Small intestine (tissue), 16 donors: Measurements from ENCODE around the gene HOXB8. TPM values are rescaled to one million over a fixed set of nuclear protein-coding genes. Genes with fewer than 3 reads are reported as not detected.

Experiments
- DNase-seq, 2 donors: peaks; one replicate each; pipeline versions ENCODE4 v3.0.0 to v3.0.0-alpha.2; 2013
- FAIRE-seq: peaks from 2 replicates; lab custom pipeline; 2012; peaks lifted over from hg19 to GRCh38; lab: Jason Lieb, UNC
- H3K27ac ChIP-seq, 3 donors: one replicate each; pipeline ENCODE4 v1.5.1; 2013; ENCODE audit warnings: low read length in 2 of 3, mild to moderate bottlenecking in 2 of 3, control low read depth in 1 of 3, inconsistent platforms in 1 of 3, low read depth in 1 of 3, moderate library complexity in 1 of 3
- H3K27me3 ChIP-seq, 3 donors: one replicate each; pipeline ENCODE4 v1.6.1; 2013; ENCODE audit warnings: low read length in 3 of 3, inconsistent platforms in 1 of 3; ENCODE audit not compliant: control insufficient read depth in 3 of 3, insufficient read depth in 3 of 3
- H3K36me3 ChIP-seq, 3 donors: one replicate each; pipeline ENCODE4 v1.6.1; 2013; ENCODE audit warnings: low read length in 3 of 3, inconsistent platforms in 1 of 3, low read depth in 1 of 3, mild to moderate bottlenecking in 1 of 3, moderate library complexity in 1 of 3; ENCODE audit not compliant: control insufficient read depth in 3 of 3, insufficient read depth in 2 of 3
- H3K4me1 ChIP-seq, 3 donors: one replicate each; pipeline ENCODE4 v1.6.1; 2013; ENCODE audit warnings: low read length in 2 of 3, inconsistent platforms in 1 of 3, low read depth in 1 of 3, mild to moderate bottlenecking in 1 of 3, moderate library complexity in 1 of 3; ENCODE audit not compliant: control insufficient read depth in 3 of 3, insufficient read depth in 2 of 3
- H3K4me3 ChIP-seq, 3 donors: one replicate each; pipeline ENCODE4 v1.5.1; 2013; ENCODE audit warnings: low read length in 3 of 3, control low read depth in 1 of 3, inconsistent platforms in 1 of 3, low read depth in 1 of 3, mild to moderate bottlenecking in 1 of 3, moderate library complexity in 1 of 3
- H3K9me3 ChIP-seq, 2 donors: one replicate each; pipeline ENCODE4 v1.6.1; 2013; ENCODE audit warnings: low read depth in 1 of 2, low read length in 1 of 2; ENCODE audit not compliant: control insufficient read depth in 2 of 2, insufficient read depth in 1 of 2
- WGBS, 3 donors: extraction: QIAGEN DNeasy Blood & Tissue Kit; methylation state at CpG; one replicate each; pipeline ENCODE4 v1.1.7; 2013; 5-methylcytosine and 5-hydroxymethylcytosine counted together
- long read RNA-seq, 10 donors: transcript quantifications; one replicate each; lab custom pipeline, GENCODE V29; 2026
- polyA plus RNA-seq, 4 donors: library from polyadenylated mRNA; stranded (reverse) in 3 of 4; unstranded in 1 of 4; fragments of 200-250 nt in 3 of 4; fragments of 120-200 nt in 1 of 4; gene quantifications; one replicate each; pipeline versions ENCODE4 v1.2.1 to v1.2.3, GENCODE V29; 2013
- donor health status: healthy with polysubstance abuse.
- donor health status: control.
- donor health status: control.
- donor health status: Bipolar disorder and iron deficiency.
- donor health status: healthy.

HOXB8 gene
- 1 to 10 TPM in 1 of 4 donors, under 1 TPM in 1, not detected in 2; 0.12 to 2.9 TPM for polyA plus RNA-seq
- long read RNA-seq, donor 1, result 0 reads
- long read RNA-seq, donor 2, result 0 reads
- long read RNA-seq, donor 3, result 0 reads
- long read RNA-seq, donor 4, result 0 reads
- long read RNA-seq, donor 5, result 0 reads
- long read RNA-seq, donor 6, partial matches to known transcripts, result 0 of 1 reads
- long read RNA-seq, donor 6, other reads (novel, unspliced or antisense), result 0 of 1 reads
- long read RNA-seq, donor 7, result 0 reads
- long read RNA-seq, donor 8, result 0 reads
- long read RNA-seq, donor 9, partial matches to known transcripts, result 0 of 1 reads
- long read RNA-seq, donor 9, other reads (novel, unspliced or antisense), result 0 of 1 reads
- long read RNA-seq, donor 10, partial matches to known transcripts, result 0 of 5 reads
- long read RNA-seq, donor 10, other reads (novel, unspliced or antisense), result 0 of 5 reads

- H3K36me3 ChIP-seq, result no peaks in the 10 kb centered on the region
- 16 to 19% (median 16%) methylated on average over 41 of the region's 41 CpGs for WGBS, 3 donors
- H3K27me3 ChIP-seq, result peaks cover 14 to 98% (median 53%) of the 10 kb centered on the region in 3 donors
- DNase-seq, result no peak
- no peak for FAIRE-seq
- H3K4me1 ChIP-seq, result peaks cover 0 to 23% (median 0%) of the 10 kb centered on the region in 3 donors
- no peak within 1 kb of the TSS for H3K27ac ChIP-seq
- H3K4me3 ChIP-seq, result peak within 1 kb of the TSS; percentile 7 to 41 (median 21)
- no peaks in the 10 kb centered on the region for H3K9me3 ChIP-seq
Observed at GRCh38 chr17:48615047-48615962, at the start of gene HOXB8. TSS of gene HOXB8 (minus strand) at chr17:48615292. CDS start at chr17:48614704, 588 bp downstream.

DNA sequence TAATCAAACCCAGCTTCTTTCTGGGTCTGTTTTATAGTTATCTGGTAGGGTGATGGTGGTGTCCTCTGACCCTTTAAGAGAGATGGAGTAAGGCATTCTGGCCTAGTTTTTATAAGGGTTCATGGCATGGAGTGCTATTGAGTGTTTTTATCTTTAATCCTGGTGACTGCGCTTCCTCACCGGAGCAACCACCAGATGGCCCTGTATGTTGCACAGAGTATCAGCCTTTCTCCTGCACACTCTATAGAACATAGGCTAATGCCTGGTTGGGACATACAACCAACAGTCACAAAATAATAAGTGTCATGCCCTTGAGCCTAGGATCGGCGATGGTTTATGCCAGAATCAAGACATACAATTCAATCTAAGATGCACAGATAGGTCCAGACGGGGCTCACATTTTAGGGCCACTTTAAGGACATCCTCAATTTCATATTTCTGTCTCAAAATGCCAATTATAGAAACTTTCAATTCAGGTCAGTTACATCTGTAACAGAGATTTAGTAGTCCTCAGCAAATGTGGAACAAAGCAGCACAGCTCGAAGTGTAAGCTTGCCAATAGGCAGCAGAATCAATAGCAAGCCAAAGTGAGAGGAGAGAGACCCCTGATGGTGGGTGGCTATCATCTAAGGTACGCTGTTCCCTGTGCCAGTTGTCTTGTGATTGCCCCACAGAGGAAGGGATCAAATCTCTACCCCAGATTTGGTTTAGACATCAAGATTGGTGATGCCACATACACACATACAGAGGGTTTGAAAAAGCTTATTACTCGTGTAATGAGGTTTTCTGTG lies 48.2 kb upstream of the HOXB8 start:
- H3K27me3 ChIP-seq, result peaks cover 0 to 13% (median 0%) of the 10 kb centered on the region in 3 donors

DNA sequence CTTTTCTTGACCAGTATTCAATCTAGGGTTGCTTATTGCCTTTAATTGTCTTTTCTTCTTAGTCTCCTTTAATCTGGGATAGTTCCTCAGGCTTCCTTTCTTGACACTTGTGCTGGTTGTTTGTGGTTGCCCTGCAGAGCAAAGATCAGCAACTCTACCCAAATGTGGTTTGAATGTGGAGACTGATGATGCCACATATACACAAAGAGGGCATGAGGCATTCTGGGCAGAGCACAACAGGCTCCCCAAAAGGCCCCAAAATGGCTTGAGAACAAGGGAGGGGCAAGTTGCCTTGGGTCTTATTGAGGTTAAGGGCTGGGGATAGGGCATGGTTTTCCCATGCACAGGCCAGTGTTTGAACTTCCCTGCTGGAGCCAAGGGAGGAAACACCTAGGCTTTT lies 40.8 kb upstream of the HOXB8 start:
- DNase-seq (no peak), FAIRE-seq (no peak)
- Histone ChIP-seq H3K36me3 (no peaks in the 10 kb centered on the region), H3K27ac (no peak overlapping the region), H3K4me1 (no peaks in the 10 kb centered on the region), H3K4me3 (no peak overlapping the region), H3K9me3 (no peaks in the 10 kb centered on the region), H3K27me3 (peaks cover 0 to 20% (median 3%) of the 10 kb centered on the region in 3 donors)

More for the DNA sequence above, 48.2 kb upstream of the HOXB8 start:
- WGBS, 3 donors, result 62 to 78% (median 74%) methylated on average over 8 of the region's 8 CpGs
- FAIRE-seq (no peak), DNase-seq (no peak)
- Histone ChIP-seq H3K36me3 (no peaks in the 10 kb centered on the region), H3K4me3 (no peak overlapping the region), H3K9me3 (no peaks in the 10 kb centered on the region), H3K27ac (no peak overlapping the region), H3K4me1 (no peaks in the 10 kb centered on the region)

- DNase-seq (no peak), FAIRE-seq (no peak)
- Histone ChIP-seq H3K27me3 (peaks cover 6 to 56% (median 28%) of the 10 kb centered on the region in 3 donors), H3K27ac (no peak overlapping the region), H3K9me3 (no peaks in the 10 kb centered on the region), H3K4me3 (no peak overlapping the region), H3K36me3 (no peaks in the 10 kb centered on the region), H3K4me1 (peaks cover 0 to 4% (median 3%) of the 10 kb centered on the region in 3 donors)
- WGBS, 3 donors, result 57 to 79% (median 77%) methylated on average over 1 of the region's 1 CpG
Observed at GRCh38 chr17:48649741-48650140, 34.6 kb upstream of the HOXB8 start.

- H3K27me3 ChIP-seq, result peaks cover 14 to 71% (median 39%) of the 10 kb centered on the region in 3 donors
- H3K9me3 ChIP-seq, result no peaks in the 10 kb centered on the region
- DNase-seq (no peak), FAIRE-seq (no peak)
- H3K36me3 ChIP-seq, result no peaks in the 10 kb centered on the region
- peak overlapping the region in 1 of 3 donors; percentile 53 for H3K4me3 ChIP-seq
- 61 to 82% (median 81%) methylated on average over 1 of the region's 1 CpG for WGBS, 3 donors
- H3K4me1 ChIP-seq, result peaks cover 0 to 4% (median 3%) of the 10 kb centered on the region in 3 donors
- no peak overlapping the region for H3K27ac ChIP-seq
Observed at GRCh38 chr17:48647963-48648245, 32.8 kb upstream of the HOXB8 start.

DNA sequence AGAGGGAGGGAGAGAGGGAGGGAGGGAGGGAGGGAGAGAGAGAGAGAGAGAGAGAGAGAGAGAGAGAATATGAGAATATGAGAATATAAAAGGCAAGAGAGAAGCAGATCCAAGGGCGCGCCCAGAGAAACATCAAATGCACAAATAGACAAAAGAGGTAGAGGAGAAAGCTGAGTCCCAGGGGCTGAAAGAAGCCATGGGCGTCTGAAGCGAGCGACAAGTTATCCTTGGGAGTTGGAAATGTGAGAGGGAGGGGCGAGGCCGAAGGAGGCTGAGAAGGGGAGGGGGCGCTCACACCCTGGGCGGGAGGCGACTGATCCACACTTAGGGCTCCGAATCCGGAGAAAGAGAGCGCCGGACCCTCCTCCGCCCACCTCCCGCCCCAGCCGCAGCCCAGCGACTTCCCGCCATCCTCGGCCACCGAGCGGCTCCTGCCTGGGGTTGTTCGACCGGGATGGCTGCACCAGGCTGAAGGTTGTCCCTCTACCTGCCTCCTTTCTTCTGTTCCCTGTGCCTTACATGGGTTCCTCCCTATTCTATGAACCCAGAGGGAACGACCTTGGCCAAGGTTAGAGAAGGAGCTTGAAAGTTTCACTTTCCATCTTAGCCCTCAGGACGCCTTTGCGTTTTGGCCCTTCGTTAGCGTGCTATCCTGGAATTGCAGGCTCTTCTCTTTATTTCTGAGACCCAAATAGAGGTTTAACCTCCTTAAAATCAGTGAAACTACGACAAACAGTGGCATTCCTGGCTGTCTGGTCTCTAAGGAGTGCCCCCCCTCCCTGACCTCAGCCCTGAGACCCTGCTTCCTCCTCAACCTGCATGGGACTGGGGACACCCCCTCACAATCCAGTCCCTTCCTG lies 32.2 kb upstream of the HOXB8 start:
- H3K9me3 ChIP-seq, result no peaks in the 10 kb centered on the region
- H3K27me3 ChIP-seq, result peaks cover 17 to 76% (median 45%) of the 10 kb centered on the region in 3 donors
- FAIRE-seq, result no peak
- H3K4me3 ChIP-seq, result peak overlapping the region; percentile 15 to 53 (median 24)
- DNase-seq, result peak; percentile 45 to 52
- no peaks in the 10 kb centered on the region for H3K36me3 ChIP-seq
- H3K4me1 ChIP-seq, result peaks cover 0 to 4% (median 3%) of the 10 kb centered on the region in 3 donors
- H3K27ac ChIP-seq, result no peak overlapping the region
- 2 to 3% (median 3%) methylated on average over 27 to 30 of the region's 30 CpGs for WGBS, 3 donors

- Histone ChIP-seq H3K9me3 (no peaks in the 10 kb centered on the region), H3K27ac (no peak overlapping the region), H3K4me1 (peaks cover 0 to 4% (median 3%) of the 10 kb centered on the region in 3 donors), H3K4me3 (peak overlapping the region; percentile 5 to 53 (median 44)), H3K27me3 (peaks cover 17 to 85% (median 53%) of the 10 kb centered on the region in 3 donors), H3K36me3 (no peaks in the 10 kb centered on the region)
- peak in 1 of 2 donors; percentile 50 for DNase-seq
- FAIRE-seq, result no peak
- WGBS, 3 donors, result 3 to 6% (median 4%) methylated on average over 57 to 80 of the region's 80 CpGs
Observed at GRCh38 chr17:48646183-48647102, 31.4 kb upstream of the HOXB8 start.
